Camera-type eye (tissue), 1 donor: ENCODE data around the gene ZCCHC3. TPM values are rescaled to one million over a fixed set of nuclear protein-coding genes. Genes with fewer than 3 reads are reported as not detected.

Experiments
- total RNA-seq: library from RNA; depleted of rRNA; stranded (reverse); fragments of >200 nt; gene quantifications from one replicate; pipeline ENCODE4 v1.2.3, GENCODE V29; 2014

ZCCHC3 gene
- total RNA-seq: 34.5 TPM

GRCh38 chr20:297098-297924, at the start of gene ZCCHC3:
Gene ZCCHC3, plus strand, starts transcription at chr20:297570. Its CDS starts 17 bp downstream, at chr20:297587.

GRCh38 chr20:257419-257818, 40.0 kb upstream of the ZCCHC3 start, which contains the start of gene DEFB132:
Gene DEFB132, plus strand, starts transcription at chr20:257724. Its CDS starts 55 bp downstream, at chr20:257779.

GRCh38 chr20:290084-290831, 7.1 kb upstream of the ZCCHC3 start, which contains the start of gene C20orf96:
Gene C20orf96, minus strand, starts transcription at chr20:290750. Its CDS starts 140 bp downstream, at chr20:290610.

GRCh38 chr20:325045-325888, 27.9 kb downstream of the ZCCHC3 start, which contains the start of gene SOX12:
Gene SOX12, plus strand, starts transcription at chr20:325552. Its CDS starts 373 bp downstream, at chr20:325925.

GRCh38 chr20:346640-347316, 49.4 kb downstream of the ZCCHC3 start, which contains the start of gene NRSN2:
Gene NRSN2, plus strand, starts transcription at chr20:347111. Its CDS starts 2,533 bp downstream, at chr20:349644.

Other genes with a start within 250 kb of the ZCCHC3 start
- 1.4 TPM for gene DEFB125, start 209.9 kb upstream of the ZCCHC3 start, total RNA-seq
- gene DEFB126, start 155.0 kb upstream of the ZCCHC3 start, total RNA-seq: not detected
- gene DEFB127, start 140.1 kb upstream of the ZCCHC3 start, total RNA-seq: not detected
- gene DEFB128, start 107.9 kb upstream of the ZCCHC3 start, total RNA-seq: not detected
- not detected for gene DEFB129, start 70.3 kb upstream of the ZCCHC3 start, total RNA-seq
- not detected for gene DEFB132, start 39.8 kb upstream of the ZCCHC3 start, total RNA-seq
- gene C20orf96, start 6.8 kb upstream of the ZCCHC3 start, total RNA-seq: 12.6 TPM
- 16.4 TPM for gene SOX12, start 28.0 kb downstream of the ZCCHC3 start, total RNA-seq
- gene NRSN2, start 49.5 kb downstream of the ZCCHC3 start, total RNA-seq: 16.0 TPM
- gene TRIB3, start 83.2 kb downstream of the ZCCHC3 start, total RNA-seq: 5.7 TPM
- 69.6 TPM for gene RBCK1, start 110.7 kb downstream of the ZCCHC3 start, total RNA-seq
- gene TBC1D20, start 165.0 kb downstream of the ZCCHC3 start, total RNA-seq: 41.8 TPM
- 201 TPM for gene CSNK2A1, start 246.2 kb downstream of the ZCCHC3 start, total RNA-seq